HG02943 (cell line): ENCODE measurements around the gene NT5DC1.
"Not testable (repeated sequence)": the region's sequence is repeated elsewhere in the genome, so short reads cannot be mapped to it uniquely, and the experiment has no call there.

Experiments
- ATAC-seq: cut with Tn5 transposase; IDR thresholded peaks from one replicate; pipeline ENCODE4 v1.9.1; 2021; ENCODE audit warnings: mild to moderate bottlenecking, low read depth, moderate library complexity; ENCODE audit not compliant: unreplicated experiment

NT5DC1 gene

GRCh38 chr6:116088946-116089345 lies 11.7 kb upstream of the NT5DC1 start:
- no peak for ATAC-seq

- ATAC-seq: peak; percentile 65
These were observed 10.4 kb upstream of the NT5DC1 start for GRCh38 chr6:116090251-116090650.

DNA sequence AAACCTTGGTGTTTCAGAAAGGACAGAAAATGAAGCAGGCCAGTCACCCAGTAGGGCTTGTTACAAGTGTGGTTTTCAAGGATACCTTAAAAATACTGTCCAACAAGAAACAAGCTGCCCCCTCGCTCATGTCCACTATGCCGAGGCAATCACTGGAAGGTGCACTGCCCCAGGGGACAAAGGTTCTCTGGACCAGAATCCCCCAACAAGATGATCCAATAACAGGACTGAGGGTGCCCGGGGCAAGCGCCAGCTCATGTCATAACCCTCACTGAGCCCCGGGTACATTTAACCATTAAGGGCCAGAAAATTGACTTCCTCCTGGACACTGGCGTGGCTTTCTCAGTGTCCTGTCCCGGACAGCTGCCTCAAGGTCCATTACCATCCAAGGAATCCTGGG lies 6.6 kb upstream of the NT5DC1 start:
- ATAC-seq: no peak

GRCh38 chr6:116096048-116096759 lies 4.4 kb upstream of the NT5DC1 start:
- ATAC-seq: not testable (repeated sequence)

DNA sequence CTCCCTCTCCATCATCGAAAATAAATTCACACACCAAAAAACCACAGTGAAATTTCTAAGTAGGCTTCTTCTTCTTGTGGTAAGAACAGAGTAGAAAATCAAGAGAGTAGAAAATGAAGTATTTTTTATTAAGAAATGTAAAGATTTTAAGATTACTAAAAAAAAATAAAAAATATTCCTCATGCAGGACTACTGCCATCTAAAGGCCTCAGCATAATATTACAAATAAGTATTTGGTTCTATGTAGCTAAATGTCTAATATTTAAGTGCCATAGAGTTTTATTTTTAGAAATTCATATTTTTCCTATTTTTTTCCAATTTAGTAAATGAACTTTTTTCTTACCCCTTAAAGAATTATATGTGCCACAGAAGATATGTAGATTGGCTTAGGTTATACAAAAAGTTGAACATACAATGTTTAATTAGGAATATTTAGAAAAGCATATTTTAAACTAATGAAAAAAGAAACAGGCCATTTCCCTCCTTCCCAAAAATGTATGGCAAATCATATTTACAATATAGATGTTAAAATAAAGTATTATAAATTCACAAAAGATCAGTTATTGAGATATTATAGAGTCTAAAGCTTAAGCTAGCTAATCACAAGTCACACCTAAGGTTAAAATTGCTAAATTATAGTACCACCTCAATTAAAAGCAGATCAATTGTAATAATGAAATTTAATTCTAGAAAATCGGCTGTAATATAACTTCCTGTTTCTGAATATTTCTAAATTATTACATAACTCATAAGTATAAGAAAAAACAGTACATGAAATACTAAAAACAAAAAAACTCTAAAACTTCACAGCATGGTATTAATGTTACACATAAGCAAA lies 3.5 kb upstream of the NT5DC1 start:
- ATAC-seq: no peak

DNA sequence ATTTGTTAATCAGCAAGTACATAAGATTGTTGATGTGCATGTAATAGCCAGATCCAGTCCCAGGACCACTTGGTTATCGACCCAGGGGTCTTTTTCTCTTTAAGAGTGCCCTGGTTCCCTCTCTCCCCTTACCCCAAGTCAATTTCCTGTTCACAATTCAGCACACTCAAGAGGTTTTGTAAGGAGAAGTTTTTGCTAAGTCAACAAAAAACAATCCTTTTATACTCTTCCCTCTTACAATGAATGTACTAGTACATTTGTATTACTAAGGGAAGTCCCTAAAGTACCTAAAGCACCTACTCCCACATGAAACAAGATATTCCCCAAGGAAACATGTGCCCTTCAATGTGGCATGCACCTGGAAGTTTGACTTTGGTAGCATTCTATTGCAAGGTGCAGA lies 1.6 kb upstream of the NT5DC1 start:
- no peak for ATAC-seq

DNA sequence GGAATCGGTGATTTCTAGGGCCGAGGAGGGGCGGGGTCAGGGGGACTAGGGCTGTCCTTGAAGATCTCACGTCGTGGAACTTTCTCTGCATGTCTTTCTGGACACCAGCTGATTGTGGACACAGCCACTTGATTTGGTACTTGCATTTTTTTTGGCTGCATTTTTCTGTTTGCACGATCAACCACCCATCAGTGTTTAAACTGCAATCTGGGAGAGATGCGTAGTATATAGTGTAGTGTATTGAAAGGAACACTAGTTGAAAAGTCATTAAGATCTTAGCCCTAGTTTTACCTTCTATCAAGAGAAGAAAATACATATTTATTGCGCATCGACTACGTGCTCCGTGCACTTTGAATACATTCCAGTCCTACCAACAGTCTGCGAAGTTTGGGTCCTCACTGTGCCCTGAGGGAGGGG lies 657 bp downstream of the NT5DC1 start:
- ATAC-seq: no peak

DNA sequence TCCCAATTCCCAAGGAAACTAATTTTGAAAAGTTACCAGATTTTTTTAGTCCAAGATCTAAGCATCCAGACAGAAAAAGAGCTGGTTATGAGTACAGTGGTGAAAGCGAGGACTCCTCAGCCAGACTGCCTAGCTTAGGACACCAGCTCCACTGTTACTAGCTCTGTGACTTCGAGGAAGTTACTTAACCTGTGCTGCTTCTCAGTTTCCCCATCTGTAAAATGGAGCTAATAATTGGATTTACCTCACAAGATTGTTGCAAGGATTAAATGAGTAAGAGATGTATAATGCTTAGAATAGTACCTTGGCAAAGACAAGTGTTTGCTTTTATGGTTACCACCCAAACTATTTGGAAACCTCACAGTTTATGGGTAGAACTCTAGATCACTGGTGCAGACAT lies 1.1 kb downstream of the NT5DC1 start:
- no peak for ATAC-seq

- no peak for ATAC-seq
These were observed 2.2 kb downstream of the NT5DC1 start for GRCh38 chr6:116102873-116103272.

DNA sequence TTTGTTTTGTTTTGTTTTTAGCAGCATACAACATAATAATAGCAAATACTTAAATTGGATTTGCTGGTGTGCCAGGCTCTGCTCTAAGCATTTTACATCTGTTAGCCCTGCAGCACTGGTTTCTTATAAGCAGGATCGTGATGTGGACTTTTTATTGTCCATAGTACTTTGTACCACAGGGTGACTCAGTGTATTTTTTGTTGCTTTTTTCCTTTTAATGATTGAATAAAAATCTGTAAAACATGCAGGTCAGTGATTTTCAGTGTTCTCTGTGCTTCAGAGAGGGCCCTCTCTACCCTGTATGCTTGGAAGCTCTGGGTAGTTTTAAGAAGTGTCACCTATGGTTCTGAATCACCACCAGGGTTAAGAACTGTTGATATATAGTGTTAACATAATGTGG lies 4.0 kb downstream of the NT5DC1 start:
- no peak for ATAC-seq

DNA sequence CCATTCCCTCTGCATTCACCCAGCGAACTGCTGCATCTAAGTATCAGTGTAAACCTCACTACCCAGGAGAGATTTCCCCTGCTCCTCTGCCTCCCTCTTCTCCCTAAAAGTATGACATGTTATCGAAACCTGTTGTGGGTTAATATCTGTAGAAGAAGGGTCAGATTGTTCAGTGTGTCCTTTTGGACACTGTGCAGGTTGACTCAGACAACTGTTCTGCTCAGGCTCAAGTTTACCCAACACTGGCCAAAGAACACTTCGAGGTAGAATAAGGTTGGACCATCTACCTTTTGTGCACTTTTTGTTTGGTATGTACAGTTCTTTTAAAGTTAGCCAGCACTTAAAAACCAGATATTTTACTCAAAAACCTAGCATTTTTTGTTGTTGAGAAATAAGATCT lies 4.6 kb downstream of the NT5DC1 start:
- no peak for ATAC-seq

- ATAC-seq: no peak
These were observed 5.5 kb downstream of the NT5DC1 start for GRCh38 chr6:116106146-116106545.

- ATAC-seq: no peak
These were observed 8.2 kb downstream of the NT5DC1 start for GRCh38 chr6:116108836-116109235.

GRCh38 chr6:116111552-116112528 lies 11.2 kb downstream of the NT5DC1 start:
- ATAC-seq: no peak

GRCh38 chr6:116113386-116113785 lies 12.7 kb downstream of the NT5DC1 start:
- no peak for ATAC-seq

DNA sequence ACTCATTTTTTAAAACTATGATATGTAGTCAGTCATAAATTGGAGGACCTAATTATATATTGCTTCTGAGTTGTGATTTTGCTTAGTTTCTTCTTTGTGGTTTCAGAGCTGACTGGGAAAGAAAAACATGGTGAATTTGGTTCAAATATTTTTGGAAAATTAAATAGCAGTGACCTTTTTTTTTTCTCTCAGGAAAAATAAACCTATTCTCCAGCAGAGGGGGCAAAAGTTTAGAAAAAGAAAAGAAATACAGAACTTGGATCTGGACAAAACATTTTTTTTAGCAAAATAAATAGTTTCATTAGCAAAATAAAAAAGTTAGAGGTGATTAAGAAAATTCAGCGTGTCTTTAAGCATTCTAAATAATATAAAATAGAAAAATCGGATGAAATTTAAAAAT lies 15.1 kb downstream of the NT5DC1 start:
- ATAC-seq: no peak

- ATAC-seq: no peak
These were observed 18.0 kb downstream of the NT5DC1 start for GRCh38 chr6:116118608-116119007.

GRCh38 chr6:116120430-116120829 lies 19.8 kb downstream of the NT5DC1 start:
- ATAC-seq: no peak

DNA sequence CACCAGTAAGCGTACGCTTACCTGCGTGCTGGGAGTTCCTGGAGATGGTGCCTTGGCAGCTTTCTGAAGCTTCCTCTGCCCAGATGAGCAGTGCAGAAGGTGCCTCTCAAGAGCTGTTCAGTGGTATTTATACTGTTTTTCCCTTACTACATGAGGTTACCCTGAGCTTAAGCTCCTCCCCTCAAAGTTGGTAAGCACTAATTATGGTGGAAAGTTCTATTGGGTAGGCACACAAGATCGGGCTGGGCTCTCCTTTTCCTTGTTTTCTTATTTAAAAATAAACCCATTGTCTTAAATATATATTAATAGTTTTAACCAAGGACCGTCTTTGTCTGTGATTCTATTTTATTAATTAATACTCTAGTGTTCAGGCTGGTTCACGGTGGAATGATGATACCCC lies 25.4 kb downstream of the NT5DC1 start, which contains the start of gene COL10A1:
COL10A1 (minus strand) TSS at position 101 of the 400 bp plus-strand sequence. CDS start 640 bp downstream, outside the sequence.
- ATAC-seq: no peak

DNA sequence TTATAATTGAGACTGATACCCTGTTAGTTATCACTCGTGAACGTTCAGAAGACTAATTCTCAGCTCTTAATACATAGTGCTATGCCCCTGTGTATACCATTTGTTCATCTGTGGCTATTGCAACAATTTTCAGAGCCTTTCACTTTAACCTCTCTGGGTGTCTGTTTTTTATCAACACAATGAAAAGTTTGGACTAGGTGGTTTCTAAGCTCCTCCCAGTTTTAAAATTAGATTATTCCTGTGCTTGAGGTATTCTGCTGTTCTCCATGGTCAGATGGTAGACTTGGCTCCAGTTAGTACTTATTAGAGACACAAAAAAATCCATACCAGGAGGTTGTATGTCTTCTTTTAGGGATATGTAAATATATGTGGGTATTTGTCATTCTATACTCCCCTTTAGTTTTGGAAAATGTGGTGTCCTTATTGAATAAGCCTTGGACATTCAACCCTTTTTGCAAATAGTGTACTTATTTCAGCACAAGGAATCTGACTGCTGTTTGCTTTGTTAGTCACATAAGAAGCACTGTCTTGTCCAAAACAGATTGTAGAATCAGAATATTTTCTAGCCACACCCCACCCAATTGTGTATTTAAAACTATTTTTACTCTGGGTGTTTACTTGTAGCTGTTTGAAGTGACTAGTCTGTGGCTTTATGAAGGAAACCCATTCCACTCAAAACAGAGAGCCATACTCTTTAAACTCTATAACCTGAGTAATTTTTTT lies 27.3 kb downstream of the NT5DC1 start:
- ATAC-seq: no peak
